HG03103 (cell line): Measurements from ENCODE around the gene TK2.
A peak's percentile ranks its signal among the peaks of the same experiment; 100 is the strongest.
"Not testable (repeated sequence)": the region's sequence is repeated elsewhere in the genome, so short reads cannot be mapped to it uniquely, and the experiment has no call there.

Source experiments
- ATAC-seq: cut with Tn5 transposase; IDR thresholded peaks from one replicate; pipeline ENCODE4 v1.9.1; 2021; ENCODE audit warnings: low read depth; ENCODE audit not compliant: unreplicated experiment

Gene TK2

DNA sequence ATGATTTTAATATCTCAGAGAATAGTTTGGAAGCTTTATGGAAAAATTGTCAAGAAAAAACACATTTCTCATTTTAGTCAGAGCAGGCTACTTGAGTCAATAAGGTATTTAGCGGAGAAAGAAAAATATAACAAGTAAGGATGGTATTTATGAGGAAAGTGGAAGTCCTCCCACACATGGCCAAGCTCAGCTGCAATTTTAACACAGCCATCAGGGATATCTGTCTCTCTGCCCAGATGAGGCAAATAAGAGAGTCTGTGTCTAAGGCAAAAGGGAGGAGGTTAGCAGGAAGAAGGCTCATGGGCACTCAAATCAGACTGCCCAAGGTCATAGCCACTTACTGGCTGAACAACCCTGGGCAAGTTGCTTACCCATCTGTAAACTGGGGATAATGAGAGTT lies 24.2 kb upstream of the TK2 start:
- ATAC-seq: no peak

DNA sequence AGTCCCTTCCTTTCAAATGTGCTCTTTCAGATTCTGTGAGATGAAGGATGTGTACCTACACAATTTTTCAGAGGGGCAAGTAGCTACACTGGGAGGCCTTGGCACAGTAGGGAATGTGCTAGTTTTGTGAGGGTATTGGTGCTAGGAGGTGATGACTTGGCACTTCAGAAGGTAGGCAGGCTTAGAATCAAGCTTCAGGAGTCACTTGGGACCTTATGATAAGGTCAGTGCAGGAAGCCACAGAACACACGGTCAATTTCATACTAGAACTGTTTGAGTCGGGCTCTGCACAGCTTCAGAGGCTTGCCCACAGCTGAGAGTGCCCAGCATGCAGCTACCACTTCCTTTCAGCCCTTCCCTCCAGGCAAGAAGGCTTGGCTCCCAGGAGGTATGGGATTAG lies 22.4 kb upstream of the TK2 start:
- no peak for ATAC-seq

DNA sequence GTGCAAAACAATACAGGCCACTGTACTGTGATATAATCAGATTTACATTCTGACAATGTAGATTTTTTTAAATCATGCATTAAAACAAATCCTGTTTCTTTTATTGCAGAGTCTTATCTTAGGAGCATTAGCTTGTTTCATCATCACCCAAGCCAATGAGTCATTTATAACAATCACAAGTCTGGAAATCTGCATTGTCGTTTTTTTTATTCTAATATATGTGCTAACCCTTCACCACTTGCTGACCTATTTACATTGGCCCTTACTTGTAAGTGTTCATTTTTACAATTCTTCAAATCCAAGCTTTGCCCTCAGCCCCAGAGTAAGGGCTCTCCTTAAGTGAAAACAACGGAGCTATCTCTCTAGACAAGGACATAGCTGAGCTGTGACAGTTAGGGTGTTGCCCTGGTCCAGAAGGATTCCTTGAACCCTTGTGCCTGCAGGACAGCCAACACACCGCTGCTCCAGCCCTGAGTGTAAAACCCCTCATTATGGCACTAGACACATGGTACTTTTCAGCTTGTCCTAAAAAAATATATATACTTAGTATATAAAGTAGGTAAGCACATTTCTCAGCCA lies 20.0 kb upstream of the TK2 start:
- ATAC-seq: no peak

DNA sequence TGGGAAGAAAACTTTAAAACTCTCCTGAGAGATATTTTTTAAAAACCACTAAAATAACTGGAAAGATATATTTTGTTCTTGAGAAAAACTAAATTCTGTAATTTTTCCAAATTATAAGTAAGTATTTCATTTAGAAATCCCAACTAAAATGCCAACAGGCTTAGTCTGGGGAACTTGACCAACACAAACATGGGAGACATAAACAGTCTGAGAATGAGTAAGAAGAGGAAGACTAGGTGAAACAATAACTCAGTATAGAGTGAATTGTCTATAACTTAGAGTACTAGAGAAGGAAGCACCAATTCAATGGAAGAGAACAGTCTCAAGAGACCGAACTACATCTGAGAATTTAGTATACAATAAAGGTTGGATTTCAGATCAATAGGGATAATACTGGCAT lies 19.2 kb upstream of the TK2 start:
- no peak for ATAC-seq

DNA sequence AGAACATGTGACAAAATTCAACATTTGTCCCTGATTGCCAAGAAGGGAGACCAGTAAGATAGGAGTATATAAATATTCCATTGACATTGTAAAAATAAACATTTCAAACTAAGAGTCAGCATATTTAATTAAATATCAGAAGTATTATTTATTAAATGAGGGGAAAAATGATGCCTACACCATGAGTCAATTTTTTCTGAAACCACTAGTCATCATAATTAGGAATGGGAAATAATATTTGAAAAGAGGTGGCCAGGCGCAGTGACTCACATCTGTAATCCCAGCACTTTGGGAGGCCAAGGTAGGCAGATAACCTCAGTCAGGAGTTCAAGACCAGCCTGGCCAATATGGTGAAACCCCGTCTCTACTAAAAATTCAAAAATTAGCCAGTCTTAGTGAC lies 18.4 kb upstream of the TK2 start:
- ATAC-seq: no peak

DNA sequence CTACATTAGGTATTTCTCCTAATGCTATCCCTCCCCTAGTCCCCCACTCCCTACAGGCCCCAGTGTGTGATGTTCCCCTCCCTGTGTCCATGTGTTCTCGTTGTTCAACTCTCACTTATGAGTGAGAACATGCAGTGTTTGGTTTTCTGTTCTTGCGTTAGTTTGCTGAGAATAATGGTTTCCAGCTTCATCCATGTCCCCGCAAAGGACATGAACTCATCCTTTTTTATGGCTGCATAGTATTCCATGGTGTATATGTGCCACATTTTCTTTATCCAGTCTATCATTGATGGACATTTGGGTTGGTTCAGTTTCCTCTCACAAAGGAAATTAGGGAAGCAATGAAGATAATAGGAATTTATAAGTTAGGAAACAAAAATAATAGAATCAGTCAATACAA lies 17.3 kb upstream of the TK2 start:
- not testable (repeated sequence) for ATAC-seq

DNA sequence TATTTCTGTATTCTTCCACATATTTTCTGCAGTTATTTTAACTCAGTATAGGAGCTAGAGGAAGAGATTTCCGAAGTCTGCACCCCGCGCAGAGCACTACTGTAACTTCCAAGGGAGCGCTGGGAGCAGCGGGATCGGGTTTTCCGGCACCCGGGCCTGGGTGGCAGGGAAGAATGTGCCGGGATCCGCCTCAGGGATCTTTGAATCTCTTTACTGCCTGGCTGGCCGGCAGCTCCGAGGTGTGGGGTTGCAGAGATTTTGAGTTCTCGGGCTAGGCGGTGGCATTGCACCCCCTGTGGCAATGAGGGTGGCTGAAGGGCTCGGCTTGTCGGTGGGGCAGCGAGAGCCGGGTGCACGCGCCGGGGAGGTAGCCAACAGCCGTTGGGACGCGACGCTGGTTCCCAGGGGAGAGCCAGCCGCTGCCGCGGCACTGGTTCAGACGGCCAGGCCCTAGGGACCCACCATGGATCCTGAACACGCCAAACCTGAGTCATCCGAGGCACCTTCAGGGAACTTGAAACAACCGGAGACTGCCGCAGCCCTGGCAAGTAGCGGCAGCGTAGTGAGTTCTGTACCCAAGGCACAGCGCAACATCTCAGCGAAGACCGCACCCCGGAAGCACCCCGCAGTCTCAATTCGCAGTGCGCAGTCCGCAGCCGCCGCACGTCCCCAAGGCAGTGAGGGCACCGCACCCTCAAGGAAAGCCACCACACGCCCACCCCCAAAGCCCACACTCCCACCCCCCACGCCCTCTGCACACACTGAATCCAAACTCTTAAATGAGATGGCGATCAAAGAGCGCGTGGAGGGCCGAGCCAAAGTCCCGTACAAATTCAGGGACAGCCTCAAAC lies 16.4 kb upstream of the TK2 start, which contains the start of gene CMTM1:
TSS of gene CMTM1 (plus strand) at position 389 of the 851 bp plus-strand sequence. CDS start at position 464, 75 bp downstream.
- no peak for ATAC-seq

DNA sequence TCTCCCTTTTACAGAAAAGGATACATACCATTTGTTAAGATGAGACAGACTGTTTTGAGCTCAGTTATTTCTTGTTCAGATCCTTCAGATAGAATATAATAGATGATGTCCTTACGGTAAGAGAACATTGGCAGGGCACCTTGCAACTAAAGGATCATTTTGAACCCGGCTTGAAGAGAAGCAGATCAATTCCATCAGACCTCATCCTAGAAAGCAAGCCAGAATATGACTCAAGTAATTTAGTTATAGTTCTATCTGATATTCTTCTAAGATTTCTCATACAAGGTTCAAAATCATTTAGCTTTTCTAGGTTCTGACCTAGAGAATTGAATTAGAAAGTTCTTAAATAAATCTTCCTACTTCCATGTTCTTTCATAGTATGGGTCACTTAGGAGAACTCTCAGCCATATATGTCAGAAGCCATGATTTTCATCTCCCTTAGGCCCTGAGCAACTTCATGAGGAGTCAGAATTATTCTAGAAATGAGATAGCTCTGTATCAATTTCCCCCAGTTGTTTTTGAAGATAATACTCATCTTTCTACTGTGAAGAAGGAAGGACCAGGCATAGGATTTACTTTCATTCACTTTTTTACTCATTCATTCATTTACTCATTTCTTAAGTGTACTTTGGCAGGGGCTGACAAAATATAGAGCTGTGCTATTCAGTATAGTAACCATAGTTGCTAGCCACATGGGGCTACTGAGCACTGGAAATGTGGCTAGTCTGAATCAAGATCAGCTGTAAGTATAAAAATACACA lies 13.8 kb upstream of the TK2 start:
- ATAC-seq: no peak

DNA sequence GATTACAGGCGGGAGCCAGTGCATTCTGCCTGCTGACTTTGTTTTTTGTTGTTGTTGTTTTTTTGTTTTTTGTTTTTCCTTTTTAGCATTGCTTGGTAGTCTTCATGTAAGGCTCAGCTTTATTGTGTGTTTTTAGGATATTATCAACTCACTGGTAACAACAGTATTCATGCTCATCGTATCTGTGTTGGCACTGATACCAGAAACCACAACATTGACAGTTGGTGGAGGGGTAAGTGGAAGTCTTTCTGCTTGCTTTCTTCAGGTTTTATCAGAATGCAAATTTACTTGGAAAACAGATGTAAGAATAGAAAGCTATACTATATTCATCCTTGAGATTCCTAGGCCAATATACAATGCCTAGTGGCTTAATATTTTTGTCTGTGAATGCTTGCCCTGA lies 13.1 kb upstream of the TK2 start:
- ATAC-seq: no peak

DNA sequence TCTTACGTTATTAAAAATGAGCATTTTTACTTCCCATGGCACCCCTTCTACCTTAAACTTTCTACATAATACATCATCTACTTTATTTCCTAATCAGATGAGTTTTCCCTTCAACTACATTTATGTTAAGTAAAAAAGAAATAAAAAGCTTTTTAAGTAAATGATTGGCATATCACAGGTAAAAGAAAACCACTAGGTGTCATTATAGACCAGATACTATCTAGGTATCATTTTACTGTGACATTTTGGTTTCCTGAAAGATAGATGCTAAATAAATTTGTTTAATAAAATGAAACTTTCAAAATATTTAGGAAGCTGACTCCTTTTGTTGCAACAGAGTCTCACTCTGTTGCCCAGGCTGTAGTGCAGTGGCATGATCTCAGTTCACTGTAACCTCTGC lies 12.5 kb upstream of the TK2 start:
- ATAC-seq: no peak

DNA sequence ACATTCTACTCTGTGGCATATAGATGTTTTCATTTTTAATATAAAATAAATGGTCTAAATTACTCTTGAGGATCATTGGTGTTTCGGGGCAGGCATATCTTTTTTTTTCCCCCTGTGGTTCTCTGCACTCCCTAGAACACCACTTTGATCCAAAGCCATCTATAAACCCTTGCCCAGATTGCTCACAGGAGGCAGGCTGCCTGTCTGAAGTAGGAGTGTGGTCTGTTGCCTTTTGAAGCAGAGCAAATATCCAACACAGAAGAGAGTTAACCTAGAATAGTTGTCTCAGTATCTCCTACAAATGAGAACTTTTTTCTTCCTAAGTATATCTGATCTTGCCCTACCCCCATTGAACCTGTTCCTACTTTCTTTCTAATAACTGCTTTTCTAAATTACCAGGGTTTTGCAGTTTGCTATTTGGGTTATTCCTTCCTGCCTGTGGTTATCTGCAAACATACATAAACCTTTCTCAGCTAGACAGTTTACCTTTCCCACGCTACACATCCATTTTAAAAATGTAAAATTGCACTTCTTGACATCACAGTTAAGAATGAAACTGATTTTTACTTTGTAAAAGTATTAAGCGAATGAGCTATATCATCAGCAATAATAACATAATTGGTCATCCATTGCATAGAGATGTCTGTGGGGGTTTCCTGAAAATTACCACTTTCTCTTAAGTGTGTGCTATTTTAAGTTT lies 11.6 kb upstream of the TK2 start:
- ATAC-seq: no peak

DNA sequence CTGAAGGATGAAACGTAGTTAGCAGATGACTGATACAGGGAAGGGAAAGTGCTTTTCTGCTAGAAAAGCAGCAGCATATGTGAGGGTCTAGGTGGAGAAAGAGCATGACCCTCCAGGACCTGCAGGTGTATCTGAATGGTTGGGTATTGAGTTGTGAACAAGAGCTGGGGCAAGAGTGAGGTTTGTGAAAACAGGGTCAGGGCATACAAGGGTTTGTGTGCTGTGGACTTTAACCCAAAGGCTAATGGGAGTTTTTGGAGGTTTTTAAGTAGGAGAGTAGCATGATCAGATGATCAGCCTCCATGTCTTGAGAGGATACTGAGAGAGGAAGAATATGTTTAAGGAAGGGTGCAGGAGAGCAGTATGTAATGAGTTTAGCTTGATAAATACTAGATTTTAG lies 10.2 kb upstream of the TK2 start:
- no peak for ATAC-seq

DNA sequence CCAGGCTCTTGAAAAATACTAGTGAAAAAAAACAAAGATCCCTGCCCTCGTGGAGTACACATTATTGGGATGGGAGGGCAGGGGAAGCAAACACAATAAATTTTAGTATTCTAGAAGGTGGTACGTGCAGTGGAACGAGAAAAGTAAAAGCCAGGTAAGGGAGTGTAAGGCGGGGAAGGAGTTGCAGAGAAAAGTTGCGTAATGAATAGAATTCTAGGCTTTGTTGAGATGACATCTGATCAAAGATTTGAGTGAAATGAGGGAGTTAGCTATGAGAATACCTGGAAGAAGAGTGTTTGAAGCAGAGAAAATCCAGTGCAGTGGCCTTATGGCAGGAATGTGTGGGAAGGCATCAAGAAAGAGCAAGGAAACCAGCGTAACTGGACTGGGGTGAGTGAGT lies 4.6 kb upstream of the TK2 start:
- no peak for ATAC-seq

DNA sequence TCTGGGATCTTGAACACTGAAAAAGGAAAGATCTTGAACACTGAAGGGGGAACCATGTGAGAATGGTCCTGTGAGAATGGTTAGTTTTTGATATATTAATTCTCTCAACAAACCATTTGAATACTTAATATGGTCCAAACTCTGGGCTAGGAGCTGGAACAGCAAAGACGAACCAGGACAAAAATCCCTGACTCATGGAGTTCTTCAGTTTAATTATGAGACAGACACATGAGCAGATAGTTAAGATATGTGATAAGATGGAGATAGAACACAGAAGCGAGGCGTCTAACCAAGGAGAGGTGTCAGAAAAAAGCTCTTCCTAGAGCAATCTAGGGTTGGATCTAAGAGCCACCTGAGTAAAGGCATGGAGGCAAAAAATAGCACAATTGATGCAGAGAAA lies 4.1 kb upstream of the TK2 start:
- no peak for ATAC-seq

DNA sequence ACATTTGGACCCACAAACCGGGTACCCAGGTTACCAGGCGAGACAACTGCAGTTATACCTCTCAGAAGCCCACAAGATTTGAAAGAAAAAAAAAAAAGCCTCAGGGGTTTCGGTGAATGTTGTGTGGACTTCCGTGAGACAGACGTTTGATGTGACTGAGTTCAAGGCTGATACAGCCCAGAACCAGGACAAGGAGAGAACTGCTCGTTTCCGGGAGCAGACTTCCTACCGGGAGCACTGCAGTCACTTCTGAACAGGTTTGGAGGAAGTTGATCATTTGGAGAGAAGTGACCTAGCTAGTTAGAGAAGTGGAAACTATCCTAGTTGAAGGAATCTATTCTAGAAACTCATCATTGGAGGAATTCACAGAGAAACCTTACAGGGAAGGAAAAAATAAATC lies 3.3 kb upstream of the TK2 start:
- ATAC-seq: no peak

DNA sequence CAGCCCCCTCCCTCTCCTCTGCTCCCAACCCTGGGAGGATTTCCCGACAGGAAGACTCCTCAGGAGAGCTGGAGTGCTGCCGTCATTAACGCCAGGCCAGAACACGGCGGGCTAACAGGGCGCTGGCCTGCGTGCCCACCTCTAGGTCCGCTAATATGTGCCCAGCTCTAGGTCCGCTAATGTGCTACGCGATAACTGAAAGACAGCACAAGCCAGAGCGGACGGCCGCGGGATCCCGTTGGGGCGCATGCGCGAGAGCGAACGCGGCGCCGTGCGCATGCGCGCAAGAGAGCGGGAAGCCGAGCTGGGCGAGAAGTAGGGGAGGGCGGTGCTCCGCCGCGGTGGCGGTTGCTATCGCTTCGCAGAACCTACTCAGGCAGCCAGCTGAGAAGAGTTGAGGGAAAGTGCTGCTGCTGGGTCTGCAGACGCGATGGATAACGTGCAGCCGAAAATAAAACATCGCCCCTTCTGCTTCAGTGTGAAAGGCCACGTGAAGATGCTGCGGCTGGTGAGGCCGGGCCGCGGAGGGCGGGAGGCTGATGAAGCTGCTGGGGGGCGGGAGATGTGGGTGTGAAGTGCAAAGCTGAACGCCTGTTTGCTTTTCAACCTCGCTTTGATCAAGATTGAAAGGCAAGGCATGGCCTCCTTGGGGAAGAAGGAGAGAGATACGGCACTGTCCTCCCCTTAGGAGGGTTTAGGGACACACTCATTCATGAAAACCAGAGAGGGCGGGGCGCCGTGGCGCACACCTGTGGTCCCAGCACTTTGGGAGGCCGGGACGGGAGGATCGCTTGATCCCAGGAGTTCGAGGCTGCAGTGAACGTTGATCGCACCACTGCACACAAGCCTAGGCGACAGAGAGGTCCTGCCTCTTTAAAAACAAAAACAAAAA lies 2.6 kb upstream of the TK2 start, which contains the start of gene CKLF:
TSS of gene CKLF (plus strand) at position 291 of the 892 bp plus-strand sequence. CDS start at position 431, 140 bp downstream.
- peak; percentile 56 for ATAC-seq

DNA sequence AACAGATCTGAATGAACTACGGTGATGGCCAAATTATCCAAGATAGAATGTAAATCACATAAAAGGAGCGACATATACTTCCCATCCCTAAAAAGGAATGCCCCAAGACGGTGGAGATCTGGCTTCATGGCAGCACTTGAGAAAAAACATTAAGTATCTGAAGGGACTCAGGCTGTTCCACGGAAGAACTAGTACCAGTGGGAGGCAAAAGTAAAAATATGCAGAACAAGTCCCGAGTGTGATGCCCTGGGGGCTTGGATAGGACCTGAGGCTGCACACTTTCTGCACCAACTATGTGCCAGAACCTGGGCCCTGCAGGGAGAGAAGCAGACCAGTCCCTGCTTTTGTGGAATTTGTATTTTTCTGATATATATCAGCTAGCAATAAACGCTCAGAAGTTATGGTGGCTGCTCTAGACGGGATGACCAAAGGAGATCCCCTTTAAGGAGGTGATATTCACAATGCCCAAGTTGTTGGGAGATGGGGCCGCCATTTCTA lies 1.9 kb upstream of the TK2 start:
- ATAC-seq: no peak

DNA sequence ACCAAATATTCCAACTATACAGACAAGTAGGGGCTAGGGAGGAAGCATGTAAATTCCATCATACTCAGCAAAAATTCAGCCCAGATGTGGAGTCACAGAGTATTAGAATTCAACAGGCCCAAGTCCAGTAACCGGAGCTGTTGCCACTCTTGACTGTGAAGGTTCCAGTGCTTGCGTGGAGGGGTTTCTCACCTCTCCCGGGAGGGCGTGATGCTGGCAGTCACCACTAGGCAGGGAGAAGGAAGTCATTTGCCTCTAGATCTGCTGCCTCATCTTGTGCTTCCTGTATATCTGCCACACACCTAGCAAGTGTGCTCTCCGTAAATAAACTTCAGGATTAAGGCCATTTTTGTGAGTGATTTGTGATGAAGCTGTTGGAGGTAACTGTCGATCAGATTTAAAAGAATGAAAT lies 1.4 kb upstream of the TK2 start:
- no peak for ATAC-seq

DNA sequence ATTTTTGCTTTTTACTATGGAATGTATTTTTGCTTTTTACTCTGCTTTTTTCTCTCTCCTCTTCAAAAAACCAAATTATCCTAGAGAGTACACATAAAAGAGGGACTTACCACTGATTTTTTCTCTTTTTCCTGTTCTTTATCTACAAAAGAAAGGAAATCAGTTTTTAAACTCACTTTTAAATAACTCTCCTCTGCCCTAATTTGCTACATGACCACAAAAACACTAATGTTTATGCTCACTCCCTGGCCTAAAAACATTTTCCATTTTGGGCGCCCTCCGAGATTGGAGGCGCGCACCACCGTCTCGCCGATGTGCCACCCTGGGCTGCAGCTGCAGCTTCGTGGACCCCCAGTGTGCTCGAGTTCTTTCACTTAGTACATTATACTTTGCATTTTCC lies 1.1 kb downstream of the TK2 start:
- no peak for ATAC-seq

DNA sequence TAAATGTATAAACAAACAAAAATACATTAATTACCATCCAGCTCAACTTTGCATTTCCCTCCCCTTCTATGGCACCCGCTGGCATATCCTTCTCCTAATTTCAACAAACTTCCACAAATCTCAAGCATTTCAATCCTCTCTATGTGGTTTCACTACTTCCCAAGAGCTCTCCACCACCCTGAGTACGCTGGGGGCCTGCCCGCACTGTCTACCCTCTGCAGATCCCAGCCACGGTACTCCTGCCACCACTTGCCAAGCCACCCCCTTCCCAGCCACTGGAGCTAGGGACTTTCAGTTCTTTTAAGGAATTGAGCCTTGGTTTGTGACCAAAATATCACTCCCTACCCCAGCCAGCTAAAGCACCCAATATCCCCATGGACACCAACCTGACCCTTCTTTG lies 1.9 kb downstream of the TK2 start:
- no peak for ATAC-seq
